Endodermal cell (in vitro differentiated cells): Measurements from ENCODE around the gene C2orf74. TPM values are rescaled to one million over a fixed set of nuclear protein-coding genes. Genes with fewer than 3 reads are reported as not detected.
"Not testable (repeated sequence)": the region's sequence is repeated elsewhere in the genome, so short reads cannot be mapped to it uniquely, and the experiment has no call there.

Experiments
- DNase-seq: peaks from one replicate; pipeline ENCODE4 v3.0.0-alpha.2; 2017
- H3K27ac ChIP-seq: 2 replicates; pipeline ENCODE4 v1.5.1; 2013; ENCODE audit warnings: mild to moderate bottlenecking, low read depth, low read length, moderate library complexity
- H3K27me3 ChIP-seq: 2 replicates; pipeline ENCODE4 v1.6.1; 2013; ENCODE audit warnings: mild to moderate bottlenecking, low read length, moderate library complexity; ENCODE audit not compliant: insufficient read depth, control insufficient read depth, poor library complexity, severe bottlenecking
- H3K36me3 ChIP-seq: 2 replicates; pipeline ENCODE4 v1.7.0; 2013; ENCODE audit warnings: mild to moderate bottlenecking, low read length, moderate library complexity; ENCODE audit not compliant: control insufficient read depth, insufficient read depth
- H3K4me1 ChIP-seq: one replicate; pipeline ENCODE4 v1.7.0; 2013; ENCODE audit warnings: low read length; ENCODE audit not compliant: control insufficient read depth, insufficient read depth
- H3K4me3 ChIP-seq: 2 replicates; pipeline ENCODE4 v1.5.1; 2013; ENCODE audit warnings: mild to moderate bottlenecking, low read length, moderate library complexity
- H3K9ac ChIP-seq: 2 replicates; pipeline ENCODE4 v1.6.1; 2013; ENCODE audit warnings: mild to moderate bottlenecking, low read length, moderate library complexity; ENCODE audit not compliant: poor library complexity, severe bottlenecking; ENCODE audit errors: extremely low read depth
- H3K9me3 ChIP-seq: 2 replicates; pipeline ENCODE4 v1.6.1; 2013; ENCODE audit warnings: mild to moderate bottlenecking, low read length, moderate library complexity; ENCODE audit not compliant: control insufficient read depth
- H3K27ac Mint-ChIP-seq: 2 replicates; pipeline ENCODE4 v1.8.0; 2020; ENCODE audit warnings: mixed read lengths
- H3K27me3 Mint-ChIP-seq: 2 replicates; pipeline ENCODE4 v1.8.0; 2021; ENCODE audit warnings: mild to moderate bottlenecking, mixed read lengths; ENCODE audit not compliant: insufficient read depth
- H3K36me3 Mint-ChIP-seq: 2 replicates; pipeline ENCODE4 v1.8.0; 2020; ENCODE audit warnings: low read depth, mixed read lengths
- H3K4me1 Mint-ChIP-seq: 2 replicates; pipeline ENCODE4 v1.8.0; 2020; ENCODE audit warnings: mixed read lengths
- H3K4me3 Mint-ChIP-seq: 2 replicates; pipeline ENCODE4 v1.8.0; 2020; ENCODE audit warnings: mild to moderate bottlenecking, moderate library complexity, mixed read lengths
- H3K9me3 Mint-ChIP-seq: 2 replicates; pipeline ENCODE4 v1.8.0; 2020; ENCODE audit warnings: mild to moderate bottlenecking, mixed read lengths
- WGBS, 2 experiments: methylation state at CpG; one replicate each; pipeline versions ENCODE4 v1.1.5 to v1.1.7; 2013; ENCODE audit warnings: missing lambda C conversion rate in 2 of 2, mixed read lengths in 1 of 2; ENCODE audit not compliant: insufficient coverage in 1 of 2, insufficient read length in 1 of 2; 5-methylcytosine and 5-hydroxymethylcytosine counted together
- total RNA-seq, 2 donors: library from RNA; stranded (reverse); fragmentation: NEBNext Ultra II Directional in 1 of 2; extraction: Animal tissue kit (Norgen Biotek cat#: 25700) in 1 of 2; gene quantifications; 2 replicates in 1 of 2; 3 replicates in 1 of 2; pipeline ENCODE4 v1.2.1, GENCODE V29; 2021
- TF ChIP-seq, protein P1 (sequence below): fragments of 200-600 bp; sonication (generic); conservative IDR thresholded peaks from 2 replicates; pipeline ENCODE4 v1.5.0; 2021; ENCODE audit warnings: antibody characterized with exemption, mild to moderate bottlenecking

C2orf74 gene
- total RNA-seq, 2 donors from 2014 or later = 10.2 to 15.7 TPM

DNA sequence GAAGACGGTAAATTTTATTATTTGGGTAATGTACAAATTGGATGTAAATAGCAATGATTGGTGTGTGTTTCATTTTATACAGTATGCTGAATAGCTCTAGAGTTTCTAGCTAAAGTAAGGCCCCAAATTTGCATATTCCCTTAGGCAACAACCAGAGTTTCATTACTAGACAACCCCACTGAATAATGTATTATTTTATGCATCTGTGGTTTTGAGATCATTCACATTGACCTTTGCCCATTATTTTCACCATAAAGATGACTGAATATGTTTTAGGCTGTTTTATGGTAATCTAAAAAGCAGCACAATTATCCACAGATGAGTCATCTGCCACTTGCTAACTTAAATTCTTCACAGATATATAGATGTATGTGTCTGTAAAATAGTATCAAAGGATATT is 44.5 kb upstream of the C2orf74 start:
- H3K9ac ChIP-seq = no peak overlapping the region
- no peak for DNase-seq
- H3K27me3 ChIP-seq = no peaks in the 10 kb centered on the region
- Mint-ChIP-seq H3K27me3 (no peaks in the 10 kb centered on the region), H3K27ac (no peak overlapping the region), H3K4me3 (no peak overlapping the region), H3K36me3 (peaks cover 72% of the 10 kb centered on the region), H3K9me3 (peaks cover 24% of the 10 kb centered on the region), H3K4me1 (no peaks in the 10 kb centered on the region)
- 86 to 92% methylated on average over 1 of the region's 1 CpG for WGBS, 2 experiments
- H3K9me3 ChIP-seq = peaks cover 25% of the 10 kb centered on the region
- H3K36me3 ChIP-seq = peaks cover 80% of the 10 kb centered on the region
- H3K4me3 ChIP-seq = no peak overlapping the region
- H3K4me1 ChIP-seq = no peaks in the 10 kb centered on the region
- H3K27ac ChIP-seq = no peak overlapping the region
- TF ChIP-seq, protein P1, sequence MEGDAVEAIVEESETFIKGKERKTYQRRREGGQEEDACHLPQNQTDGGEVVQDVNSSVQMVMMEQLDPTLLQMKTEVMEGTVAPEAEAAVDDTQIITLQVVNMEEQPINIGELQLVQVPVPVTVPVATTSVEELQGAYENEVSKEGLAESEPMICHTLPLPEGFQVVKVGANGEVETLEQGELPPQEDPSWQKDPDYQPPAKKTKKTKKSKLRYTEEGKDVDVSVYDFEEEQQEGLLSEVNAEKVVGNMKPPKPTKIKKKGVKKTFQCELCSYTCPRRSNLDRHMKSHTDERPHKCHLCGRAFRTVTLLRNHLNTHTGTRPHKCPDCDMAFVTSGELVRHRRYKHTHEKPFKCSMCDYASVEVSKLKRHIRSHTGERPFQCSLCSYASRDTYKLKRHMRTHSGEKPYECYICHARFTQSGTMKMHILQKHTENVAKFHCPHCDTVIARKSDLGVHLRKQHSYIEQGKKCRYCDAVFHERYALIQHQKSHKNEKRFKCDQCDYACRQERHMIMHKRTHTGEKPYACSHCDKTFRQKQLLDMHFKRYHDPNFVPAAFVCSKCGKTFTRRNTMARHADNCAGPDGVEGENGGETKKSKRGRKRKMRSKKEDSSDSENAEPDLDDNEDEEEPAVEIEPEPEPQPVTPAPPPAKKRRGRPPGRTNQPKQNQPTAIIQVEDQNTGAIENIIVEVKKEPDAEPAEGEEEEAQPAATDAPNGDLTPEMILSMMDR = no peak

DNA sequence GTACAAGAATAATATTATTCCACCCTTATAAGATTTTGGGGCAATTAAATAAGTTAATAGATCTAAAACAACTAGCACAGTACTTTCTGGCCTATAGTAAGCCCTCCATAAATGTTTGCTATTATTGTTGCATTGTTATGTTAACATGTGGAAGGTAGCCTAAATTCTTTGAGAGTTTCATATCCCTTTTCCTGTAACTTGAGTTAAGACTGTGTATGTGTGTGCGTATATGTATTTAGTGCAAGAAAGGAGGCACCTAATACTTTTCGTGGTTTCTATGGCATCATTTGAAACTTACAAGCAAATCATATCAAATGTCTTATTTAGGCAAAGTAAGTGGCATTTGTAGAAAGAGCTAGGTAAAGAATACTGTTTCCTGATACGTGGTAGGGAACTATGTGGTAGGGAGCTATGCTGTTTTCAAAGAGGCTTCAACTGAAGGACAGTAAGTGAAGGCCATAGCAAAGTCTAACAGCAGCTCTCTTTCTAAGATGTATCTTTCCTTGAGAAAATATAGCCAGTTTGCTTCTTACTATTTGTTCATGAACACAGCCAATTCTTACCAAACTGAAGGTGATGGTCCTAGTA is 36.8 kb upstream of the C2orf74 start:
- DNase-seq = no peak
- Histone ChIP-seq H3K27ac (no peak overlapping the region), H3K9me3 (peaks cover 18% of the 10 kb centered on the region), H3K27me3 (no peaks in the 10 kb centered on the region), H3K9ac (no peak overlapping the region), H3K36me3 (peaks cover 15% of the 10 kb centered on the region), H3K4me3 (no peak overlapping the region), H3K4me1 (peaks cover 4% of the 10 kb centered on the region)
- TF ChIP-seq, protein P1 = no peak
- H3K27ac Mint-ChIP-seq = no peak overlapping the region
- H3K36me3 Mint-ChIP-seq = peaks cover 12% of the 10 kb centered on the region
- H3K27me3 Mint-ChIP-seq = peaks cover under 1% of the 10 kb centered on the region
- WGBS, 2 experiments = 57 to 84% methylated on average over 1 to 3 of the region's 3 CpGs
- H3K4me1 Mint-ChIP-seq = peaks cover 12% of the 10 kb centered on the region
- no peak overlapping the region for H3K4me3 Mint-ChIP-seq
- peaks cover 14% of the 10 kb centered on the region for H3K9me3 Mint-ChIP-seq

DNA sequence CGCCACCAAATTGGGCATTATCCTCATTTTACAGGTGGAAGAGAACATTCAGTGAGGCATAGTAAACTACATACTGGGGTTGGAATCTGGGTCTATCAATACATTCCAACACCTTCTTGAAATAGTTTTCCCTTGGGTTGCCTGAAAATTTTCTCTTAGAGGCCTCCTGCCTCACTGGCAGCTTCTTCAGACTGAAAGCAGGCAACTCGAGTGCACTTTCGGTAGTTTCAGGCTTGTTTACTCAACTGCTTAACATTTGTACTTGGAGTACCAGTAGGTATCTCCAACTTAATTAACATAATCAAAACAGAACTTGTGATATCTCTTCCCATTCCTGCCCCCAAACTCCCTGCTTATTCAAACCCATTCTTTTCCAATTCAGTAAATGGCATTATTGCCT is 36.2 kb upstream of the C2orf74 start:
- peaks cover 9% of the 10 kb centered on the region for H3K36me3 ChIP-seq
- 80 to 82% methylated on average over 3 of the region's 3 CpGs for WGBS, 2 experiments

DNA sequence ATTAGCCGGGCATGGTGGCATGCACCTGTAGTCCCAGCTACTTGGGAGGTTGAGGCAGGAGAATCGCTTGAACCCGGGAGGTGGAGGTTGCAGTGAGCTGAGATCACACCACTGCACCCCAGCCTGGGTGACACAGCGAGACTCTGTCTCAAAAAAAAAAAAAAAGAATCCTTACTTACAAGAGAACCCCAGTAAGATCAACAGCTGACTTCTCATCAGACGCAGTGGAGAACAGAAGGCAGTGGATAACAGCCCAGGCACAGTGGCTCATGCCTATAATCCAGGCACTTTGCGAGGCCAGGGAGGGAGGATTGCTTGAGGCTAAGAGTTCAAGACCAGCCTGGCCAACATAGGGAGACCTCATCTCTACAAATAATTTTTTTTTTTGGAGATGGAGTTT is 33.9 kb upstream of the C2orf74 start:
- not testable (repeated sequence) for H3K27ac Mint-ChIP-seq, H3K4me1 ChIP-seq, DNase-seq, H3K4me3 ChIP-seq, H3K27me3 Mint-ChIP-seq, H3K36me3 Mint-ChIP-seq, H3K4me3 Mint-ChIP-seq, H3K9ac ChIP-seq, H3K36me3 ChIP-seq, H3K27ac ChIP-seq, H3K27me3 ChIP-seq
- peaks cover 18% of the 10 kb centered on the region for H3K9me3 ChIP-seq
- WGBS, 2 experiments = 100% methylated on average over 6 of the region's 6 CpGs; no CpG with 5 or more reads in 1 of the 2 experiments
- Mint-ChIP-seq H3K9me3 (peaks cover 14% of the 10 kb centered on the region), H3K4me1 (peaks cover 12% of the 10 kb centered on the region)

More for the DNA sequence above, 36.2 kb upstream of the C2orf74 start:
- peaks cover 4% of the 10 kb centered on the region for H3K4me1 ChIP-seq
- H3K4me3 Mint-ChIP-seq = no peak overlapping the region
- no peak overlapping the region for H3K9ac ChIP-seq
- H3K4me1 Mint-ChIP-seq = peaks cover 12% of the 10 kb centered on the region
- H3K36me3 Mint-ChIP-seq = peaks cover 6% of the 10 kb centered on the region
- H3K27me3 ChIP-seq = no peaks in the 10 kb centered on the region
- TF ChIP-seq, protein P1 = no peak
- no peak for DNase-seq
- H3K9me3 ChIP-seq = peaks cover 18% of the 10 kb centered on the region
- H3K27ac ChIP-seq = no peak overlapping the region
- H3K9me3 Mint-ChIP-seq = peaks cover 14% of the 10 kb centered on the region
- no peak overlapping the region for H3K4me3 ChIP-seq
- peaks cover 2% of the 10 kb centered on the region for H3K27me3 Mint-ChIP-seq
- no peak overlapping the region for H3K27ac Mint-ChIP-seq
